NCI-H128 (cell line): ENCODE data around the gene SCN3A.

Experiments used
- DNase-seq: peaks from one replicate; lab custom pipeline; 2025; ENCODE audit not compliant: unreplicated experiment; lab: John Stamatoyannopoulos, UW

Gene SCN3A

GRCh38 chr2:165058476-165059265 is 145.2 kb downstream of the SCN3A start:
- DNase-seq, result no peak

DNA sequence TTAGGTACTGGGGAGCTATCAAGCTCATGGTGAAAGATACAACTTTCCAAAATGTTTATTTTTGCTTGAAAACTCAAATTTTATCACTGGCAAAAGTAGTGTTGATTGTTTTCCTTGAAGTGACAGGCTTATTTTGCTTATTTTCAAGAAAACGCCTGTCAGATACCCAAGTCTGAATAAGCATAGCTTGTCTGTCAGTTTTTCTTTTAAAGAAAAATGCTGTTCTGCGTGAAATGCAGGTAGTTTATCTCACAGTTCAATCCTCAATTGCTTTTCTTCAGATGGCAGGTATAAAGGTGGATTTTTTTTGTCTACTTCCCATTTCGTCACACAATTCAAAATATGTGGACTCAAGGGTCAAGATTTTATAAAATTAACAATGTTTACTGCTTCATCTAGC is 145.9 kb downstream of the SCN3A start:
- DNase-seq, result no peak

DNA sequence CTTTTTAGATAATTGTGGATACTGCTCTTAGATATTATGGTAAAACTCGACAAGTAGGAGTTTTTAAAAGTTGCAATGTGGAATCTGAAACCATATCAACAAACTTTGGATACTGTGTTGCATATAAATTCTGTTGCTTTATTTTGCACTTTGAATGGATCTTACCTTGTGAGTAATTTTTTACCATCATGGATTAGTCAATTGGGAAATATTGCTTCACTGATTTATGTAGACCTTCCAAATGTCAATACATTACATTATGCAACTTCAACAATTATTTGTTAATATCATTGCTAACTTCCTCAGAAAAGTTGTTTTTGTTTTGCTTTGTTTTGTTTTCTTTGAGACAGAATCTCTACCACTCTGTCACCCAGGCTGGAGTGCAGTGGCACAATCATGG is 146.5 kb downstream of the SCN3A start:
- no peak for DNase-seq

GRCh38 chr2:165056564-165056963 is 147.3 kb downstream of the SCN3A start:
- DNase-seq, result no peak

DNA sequence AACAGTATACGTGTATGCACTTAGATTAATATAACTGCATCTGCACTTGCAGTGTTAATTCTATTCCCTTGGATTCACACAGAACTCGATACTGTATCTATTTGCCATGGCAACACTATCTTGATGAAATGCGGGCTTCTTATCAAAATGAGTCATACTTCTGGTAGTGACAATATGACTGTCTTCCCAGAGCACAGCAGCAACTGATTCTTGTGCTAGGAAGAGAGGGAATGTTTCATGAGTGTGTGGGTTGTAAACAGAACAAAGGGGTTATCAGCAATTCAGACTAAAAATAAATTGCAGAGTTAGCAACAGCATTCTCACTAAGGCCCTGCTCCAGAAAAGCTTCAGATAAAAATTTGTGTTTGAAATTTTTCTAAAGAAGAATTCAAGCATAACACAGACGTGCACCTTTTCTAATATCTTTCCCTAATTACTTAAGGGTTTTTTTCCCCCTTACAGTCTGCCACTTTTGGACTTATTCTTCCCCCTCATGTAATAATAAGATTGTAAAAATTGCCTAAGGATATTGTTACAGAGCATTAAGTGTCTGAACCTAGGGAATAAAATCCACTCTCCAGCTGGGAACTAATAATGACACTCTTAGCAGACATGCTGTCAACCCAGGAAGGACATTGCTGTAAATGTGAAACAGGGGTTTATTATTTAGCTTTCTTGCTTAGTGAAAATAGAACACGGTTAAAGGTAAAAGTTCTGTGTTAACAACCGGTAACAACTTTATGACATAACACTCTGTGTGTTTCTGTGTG is 148.6 kb downstream of the SCN3A start:
- no peak for DNase-seq

GRCh38 chr2:165054652-165055051 is 149.2 kb downstream of the SCN3A start:
- no peak for DNase-seq

- DNase-seq, result no peak
These were observed 159.1 kb downstream of the SCN3A start for GRCh38 chr2:165044505-165045303.
